Stimulated activated CD4-positive, alpha-beta T cell treated with anti-CD3 and anti-CD28 coated beads, TNF-alpha, amount 100 ng/mL, for 4 hours (primary cell): ENCODE data around the gene KRTAP2-2.
"Not testable (repeated sequence)": the region's sequence is repeated elsewhere in the genome, so short reads cannot be mapped to it uniquely, and the experiment has no call there.

Source experiments
- DNase-seq, 3 experiments: peaks; one replicate each; pipeline ENCODE4 v3.0.0-alpha.2; 2020; ENCODE audit warnings: low read depth in 3 of 3

KRTAP2-2 gene

GRCh38 chr17:41055130-41055529, at the start of gene KRTAP2-2:
TSS of gene KRTAP2-2 (minus strand) at chr17:41055230. CDS start at chr17:41055211, 19 bp downstream.
- not testable (repeated sequence) for DNase-seq

- not testable (repeated sequence) for DNase-seq
These were observed 49.5 kb upstream of the KRTAP2-2 start for GRCh38 chr17:41104386-41105038.

GRCh38 chr17:41103896-41104295, 48.9 kb upstream of the KRTAP2-2 start:
- DNase-seq = no peak

GRCh38 chr17:41101586-41102259, 46.7 kb upstream of the KRTAP2-2 start, which contains the start of gene KRTAP4-16:
TSS of gene KRTAP4-16 (minus strand) at chr17:41102209. CDS start at chr17:41102209, 0 bp downstream.
- DNase-seq = no peak

GRCh38 chr17:41099682-41100480, 44.9 kb upstream of the KRTAP2-2 start:
- DNase-seq = not testable (repeated sequence)

- DNase-seq = no peak
These were observed 43.5 kb upstream of the KRTAP2-2 start for GRCh38 chr17:41098481-41098880.

GRCh38 chr17:41098042-41098441, 43.0 kb upstream of the KRTAP2-2 start, which contains the start of gene KRTAP4-8:
TSS of gene KRTAP4-8 (minus strand) at chr17:41098142. CDS start at chr17:41098084, 58 bp downstream.
- no peak for DNase-seq

GRCh38 chr17:41096055-41096454, 41.0 kb upstream of the KRTAP2-2 start:
- DNase-seq = no peak

- DNase-seq = not testable (repeated sequence)
These were observed 33.8 kb upstream of the KRTAP2-2 start for GRCh38 chr17:41088760-41089352.

GRCh38 chr17:41084100-41084856, 29.2 kb upstream of the KRTAP2-2 start, which contains the start of gene KRTAP4-7:
TSS of gene KRTAP4-7 (plus strand) at chr17:41084150. CDS start at chr17:41084207, 57 bp downstream.
- not testable (repeated sequence) for DNase-seq

GRCh38 chr17:41083427-41083826, 28.4 kb upstream of the KRTAP2-2 start:
- DNase-seq = not testable (repeated sequence)

- no peak for DNase-seq
These were observed 27.6 kb upstream of the KRTAP2-2 start for GRCh38 chr17:41082626-41083025.

- DNase-seq = no peak
These were observed 21.8 kb upstream of the KRTAP2-2 start for GRCh38 chr17:41076788-41077187.

- no peak for DNase-seq
These were observed 18.6 kb upstream of the KRTAP2-2 start for GRCh38 chr17:41073676-41074075.

GRCh38 chr17:41071606-41072360, 16.8 kb upstream of the KRTAP2-2 start:
- DNase-seq = no peak

GRCh38 chr17:41069031-41069430, 14.0 kb upstream of the KRTAP2-2 start:
- no peak for DNase-seq

- DNase-seq = no peak
These were observed 12.3 kb upstream of the KRTAP2-2 start for GRCh38 chr17:41067281-41067680.

- DNase-seq = no peak
These were observed 11.0 kb upstream of the KRTAP2-2 start, which contains the start of gene KRTAP2-4 for GRCh38 chr17:41065829-41066624. TSS of gene KRTAP2-4 (minus strand) at chr17:41065879. CDS start at chr17:41065845, 34 bp downstream.

GRCh38 chr17:41065016-41065689, 10.1 kb upstream of the KRTAP2-2 start:
- DNase-seq = not testable (repeated sequence)
